ENCODE data around the gene KIF6. TPM values are rescaled to one million over a fixed set of nuclear protein-coding genes. Genes with fewer than 3 reads are reported as not detected.

The KIF6 gene
- total and polyA plus RNA-seq, 4 donors: 1.1 to 7.8 (median 4.5) TPM

- Histone ChIP-seq H3K4me3 (no peak overlapping the region), H3K4me1 (ENCODE audit: control insufficient read depth in 5 of 5, insufficient read depth in 5 of 5, low read length in 5 of 5) (peaks cover 0 to 5% (median 0%) of the 10 kb centered on the region in 5 donors), H3K27me3 (ENCODE audit: control insufficient read depth in 3 of 3, insufficient read depth in 3 of 3, low read length in 2 of 3) (no peaks in the 10 kb centered on the region), H3K9ac (ENCODE audit: insufficient read depth in 1 of 2, low read length in 2 of 2) (no peak overlapping the region), H3K9me3 (ENCODE audit: control insufficient read depth in 4 of 4, insufficient read depth in 3 of 4, low read length in 3 of 4) (peaks cover 0 to 2% (median 0%) of the 10 kb centered on the region in 4 donors), H3K27ac (ENCODE audit: low read depth in 1 of 2, low read length in 1 of 2) (no peak overlapping the region), H3K36me3 (ENCODE audit: control insufficient read depth in 4 of 4, insufficient read depth in 4 of 4, low read length in 4 of 4) (peaks cover 0 to 3% (median 0%) of the 10 kb centered on the region in 4 donors)
- no peak for ATAC-seq (ENCODE audit: insufficient read depth, low FRiP score)
- TF ChIP-seq CTCF (IDR thresholded peaks at IDR 0.05; ENCODE audit: control extremely low read depth, extremely low read depth): no peak
- no peak for DNase-seq
Observed at GRCh38 chr6:39304951-39305350, 420.3 kb downstream of the KIF6 start.

GRCh38 chr6:39303425-39304153 is 421.6 kb downstream of the KIF6 start:
- Histone ChIP-seq H3K9me3 (ENCODE audit: control insufficient read depth in 4 of 4, insufficient read depth in 3 of 4, low read length in 3 of 4) (peaks cover 0 to 2% (median 0%) of the 10 kb centered on the region in 4 donors), H3K4me1 (ENCODE audit: control insufficient read depth in 5 of 5, insufficient read depth in 5 of 5, low read length in 5 of 5) (peaks cover 0 to 5% (median 0%) of the 10 kb centered on the region in 5 donors), H3K9ac (ENCODE audit: insufficient read depth in 1 of 2, low read length in 2 of 2) (no peak overlapping the region), H3K36me3 (ENCODE audit: control insufficient read depth in 4 of 4, insufficient read depth in 4 of 4, low read length in 4 of 4) (peaks cover 0 to under 1% (median 0%) of the 10 kb centered on the region in 4 donors), H3K27me3 (ENCODE audit: control insufficient read depth in 3 of 3, insufficient read depth in 3 of 3, low read length in 2 of 3) (no peaks in the 10 kb centered on the region), H3K4me3 (no peak overlapping the region), H3K27ac (ENCODE audit: low read depth in 1 of 2, low read length in 1 of 2) (no peak overlapping the region)
- DNase-seq: no peak
- TF ChIP-seq CTCF (IDR thresholded peaks at IDR 0.05; ENCODE audit: control extremely low read depth, extremely low read depth): no peak
- WGBS, 2 donors: 88 to 91% methylated on average over 30 of the region's 30 CpGs
- no peak for ATAC-seq (ENCODE audit: insufficient read depth, low FRiP score)

- Histone ChIP-seq H3K9ac (ENCODE audit: insufficient read depth in 1 of 2, low read length in 2 of 2) (no peak overlapping the region), H3K27ac (ENCODE audit: low read depth in 1 of 2, low read length in 1 of 2) (no peak overlapping the region), H3K4me1 (ENCODE audit: control insufficient read depth in 5 of 5, insufficient read depth in 5 of 5, low read length in 5 of 5) (peaks cover 0 to 5% (median 0%) of the 10 kb centered on the region in 5 donors), H3K9me3 (ENCODE audit: control insufficient read depth in 4 of 4, insufficient read depth in 3 of 4, low read length in 3 of 4) (peaks cover 0 to 2% (median 0%) of the 10 kb centered on the region in 4 donors), H3K4me3 (no peak overlapping the region), H3K27me3 (ENCODE audit: control insufficient read depth in 3 of 3, insufficient read depth in 3 of 3, low read length in 2 of 3) (no peaks in the 10 kb centered on the region), H3K36me3 (ENCODE audit: control insufficient read depth in 4 of 4, insufficient read depth in 4 of 4, low read length in 4 of 4) (no peaks in the 10 kb centered on the region)
- peak; percentile 95 for TF ChIP-seq CTCF (IDR thresholded peaks at IDR 0.05; ENCODE audit: control extremely low read depth, extremely low read depth)
- ATAC-seq (ENCODE audit: insufficient read depth, low FRiP score) (peak; percentile 95), DNase-seq (peak; percentile 82 to 87 (median 84))
- 9% methylated on average over 11 of the region's 11 CpGs for WGBS, 2 donors
Observed at GRCh38 chr6:39302669-39303424, 422.4 kb downstream of the KIF6 start.

Data from lung (tissue), 12 donors.